ENCODE data around the gene PELI2.
A peak's percentile ranks its signal among the peaks of the same experiment; 100 is the strongest.

The PELI2 gene

DNA sequence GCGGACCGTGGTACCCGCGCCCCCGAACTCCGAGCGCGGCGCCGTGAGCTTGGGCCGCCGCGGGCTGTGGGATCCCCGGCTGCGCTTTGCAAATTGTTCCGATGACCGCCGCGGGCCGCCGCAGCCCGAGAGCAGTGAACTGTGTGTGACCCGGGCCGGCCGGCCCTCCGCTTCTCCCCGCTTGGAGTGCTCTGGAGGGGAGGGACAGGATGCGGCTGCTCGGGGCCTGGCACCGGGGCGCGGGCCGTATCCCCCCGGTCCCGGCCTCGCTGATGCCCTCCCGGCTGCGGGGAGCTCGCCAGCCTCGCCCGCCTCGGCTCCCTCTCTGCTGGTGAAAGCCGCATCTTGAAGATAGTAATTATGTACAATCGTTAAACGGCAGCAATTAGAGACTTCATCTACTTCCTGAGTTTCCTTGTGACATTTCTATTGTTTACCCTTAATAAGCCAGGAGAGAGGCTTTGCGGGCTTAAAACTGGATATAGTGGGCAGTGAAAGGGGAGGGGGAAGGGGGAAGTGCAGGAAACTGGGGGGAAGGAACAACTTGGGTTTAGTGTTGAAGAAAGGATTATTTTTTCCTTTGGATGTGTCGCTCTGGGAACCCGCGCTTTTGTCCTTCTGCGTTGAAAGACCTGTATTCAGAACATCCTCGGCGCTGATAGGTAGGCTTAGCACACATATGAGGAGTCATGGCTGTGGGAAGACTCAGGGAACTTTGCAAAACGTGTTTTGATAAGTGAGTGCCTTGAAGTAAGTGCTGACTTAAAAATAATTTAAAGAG lies 1.2 kb downstream of the PELI2 start:
- DNase-seq (ENCODE audit: low read depth in 2 of 2) = peak in 1 of 2 donors; percentile 6

DNA sequence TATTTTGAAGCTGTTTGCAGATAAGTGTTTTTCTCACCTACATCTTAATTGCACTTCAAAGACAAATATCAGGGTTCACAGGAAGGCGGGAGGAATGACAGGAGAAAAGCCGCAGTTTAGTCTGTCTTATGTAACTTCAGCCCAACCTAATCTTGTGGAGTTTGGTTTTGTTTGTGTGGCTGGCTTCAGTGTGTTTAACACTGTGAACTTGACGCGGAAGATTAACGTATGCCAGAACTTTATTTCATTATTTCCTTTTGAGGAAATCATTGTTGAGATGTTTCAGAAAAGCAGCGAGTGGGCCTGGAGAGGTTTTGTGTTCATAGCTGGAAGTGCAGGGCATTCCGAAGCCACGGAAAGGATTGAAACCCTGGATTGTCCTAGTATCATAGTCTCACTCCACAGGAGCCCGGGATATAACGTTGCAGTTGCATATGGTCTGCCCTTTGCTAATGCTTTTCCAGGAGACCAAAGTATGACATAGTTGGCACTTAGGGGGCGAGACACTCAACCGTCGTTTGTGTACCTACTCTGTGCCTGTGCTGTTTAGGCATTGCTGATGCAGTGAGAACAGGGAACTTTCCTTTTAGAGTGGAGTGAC lies 2.0 kb downstream of the PELI2 start:
- DNase-seq (ENCODE audit: low read depth in 2 of 2) = no peak

GRCh38 chr14:56121816-56122215 lies 3.6 kb downstream of the PELI2 start:
- no peak for DNase-seq (ENCODE audit: low read depth in 2 of 2)

DNA sequence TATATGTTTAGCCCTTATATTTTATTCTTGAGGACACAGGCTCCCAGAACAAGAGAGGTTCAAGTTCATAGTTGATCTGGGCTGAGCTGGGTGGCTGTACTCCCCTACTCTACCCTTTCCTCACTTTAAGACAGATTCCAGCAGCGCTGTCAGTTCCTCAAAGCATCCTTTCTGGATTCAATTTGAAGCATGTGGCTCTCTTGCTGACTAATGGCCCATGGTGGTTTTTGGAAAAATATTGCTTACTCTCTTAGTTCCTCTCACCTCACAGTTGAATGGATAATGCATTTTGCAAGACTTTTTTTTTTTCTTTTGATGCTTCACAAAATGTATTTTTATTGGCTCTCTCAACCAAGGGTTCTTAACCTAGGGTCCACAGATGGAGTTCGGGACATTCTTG lies 4.1 kb downstream of the PELI2 start:
- DNase-seq (ENCODE audit: low read depth in 2 of 2) = no peak

GRCh38 chr14:56124327-56124726 lies 6.1 kb downstream of the PELI2 start:
- DNase-seq (ENCODE audit: low read depth in 2 of 2) = no peak

DNA sequence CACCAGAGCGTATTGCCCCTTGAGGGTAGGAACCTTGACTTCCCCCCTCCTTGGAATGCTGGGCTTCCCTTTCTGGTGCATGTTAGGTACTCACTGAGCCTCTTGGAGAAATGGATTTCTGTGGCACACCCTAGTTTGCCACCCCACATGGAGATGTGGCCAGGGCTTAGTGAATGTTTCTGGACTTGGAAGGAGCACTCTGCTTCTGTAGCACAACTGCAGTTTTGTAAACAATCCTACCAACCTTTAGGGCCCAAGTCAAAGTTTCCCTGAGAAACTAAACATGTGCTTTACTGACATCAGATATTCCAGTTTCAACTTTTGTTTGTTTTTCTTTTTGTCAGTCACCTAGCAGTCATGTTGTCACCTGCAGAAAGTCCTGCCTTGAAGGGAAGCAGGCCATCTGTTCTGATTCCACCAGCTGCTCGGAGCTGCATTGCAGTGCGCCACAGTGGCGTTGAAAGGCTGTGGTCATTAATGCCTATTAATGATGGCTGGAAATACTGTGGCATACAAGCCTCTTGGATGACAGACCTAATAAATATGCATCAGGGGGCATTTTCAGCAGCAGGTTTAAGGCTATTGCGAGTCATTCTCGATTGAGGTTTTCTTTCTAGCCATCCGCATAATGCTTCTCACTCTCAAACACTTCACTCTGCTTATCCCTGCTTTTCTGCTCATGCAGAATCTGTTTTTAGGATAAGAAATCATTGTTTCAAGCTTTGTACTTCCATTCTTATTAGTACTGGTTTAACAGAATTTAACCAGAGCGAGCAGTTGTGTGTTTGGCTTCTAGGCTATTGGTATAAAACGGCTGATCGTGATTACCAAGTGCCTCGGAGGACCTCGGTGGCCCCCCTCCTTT lies 7.8 kb downstream of the PELI2 start:
- no peak for DNase-seq (ENCODE audit: low read depth in 2 of 2)

GRCh38 chr14:56126637-56126913 lies 8.4 kb downstream of the PELI2 start:
- no peak for DNase-seq (ENCODE audit: low read depth in 2 of 2)

- no peak for DNase-seq (ENCODE audit: low read depth in 2 of 2)
Observed at GRCh38 chr14:56127156-56127555, 8.9 kb downstream of the PELI2 start.

- no peak for DNase-seq (ENCODE audit: low read depth in 2 of 2)
Observed at GRCh38 chr14:56129092-56129491, 10.9 kb downstream of the PELI2 start.

- no peak for DNase-seq (ENCODE audit: low read depth in 2 of 2)
Observed at GRCh38 chr14:56129933-56130332, 11.7 kb downstream of the PELI2 start.

- no peak for DNase-seq (ENCODE audit: low read depth in 2 of 2)
Observed at GRCh38 chr14:56131004-56131864, 13.0 kb downstream of the PELI2 start.

DNA sequence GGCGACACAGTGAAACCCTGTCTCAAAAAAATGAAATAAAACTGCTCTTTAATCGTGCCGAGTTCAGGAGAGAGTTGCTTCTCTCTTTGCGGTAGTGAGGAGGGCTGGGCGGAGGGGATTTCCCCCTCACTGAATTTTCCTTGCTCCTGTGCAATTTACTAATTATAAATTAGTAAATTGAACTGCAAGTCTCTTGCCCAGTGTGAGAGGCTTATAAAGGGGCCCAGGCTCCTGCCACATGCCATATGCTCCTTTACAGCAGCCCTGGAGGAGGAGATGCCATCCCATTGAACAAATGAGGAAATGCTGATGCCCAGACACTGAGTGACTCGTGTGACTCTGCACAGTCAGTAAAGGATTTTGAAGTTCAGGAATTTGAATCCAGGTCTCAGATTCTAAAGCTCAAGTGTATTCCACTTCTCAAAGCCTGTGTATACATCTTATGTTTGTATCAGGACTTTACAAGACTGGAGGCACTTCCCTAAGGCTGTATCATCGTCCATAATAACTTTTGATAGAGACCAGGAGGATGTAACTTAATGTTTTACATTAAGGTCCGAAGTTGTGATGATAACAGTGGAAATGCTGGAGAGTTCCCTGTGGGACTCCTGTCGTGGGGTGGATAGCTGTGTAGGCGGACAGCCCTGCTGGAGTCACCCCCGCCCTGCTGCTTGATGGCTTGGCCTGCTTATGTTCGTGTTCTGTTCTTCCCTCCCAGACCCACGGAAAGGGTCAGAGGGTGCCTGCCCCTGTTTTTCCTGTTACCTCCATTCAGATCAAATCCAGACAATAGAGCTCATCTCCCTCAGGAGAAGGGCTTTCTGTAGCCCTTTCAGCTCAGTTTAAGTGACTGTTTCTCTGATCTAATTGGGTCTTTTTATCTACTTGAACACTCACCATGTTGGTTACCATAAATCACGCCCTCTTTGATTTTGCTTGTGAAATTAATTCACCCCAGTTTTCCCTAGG lies 13.9 kb downstream of the PELI2 start:
- DNase-seq (ENCODE audit: low read depth in 2 of 2) = no peak

DNA sequence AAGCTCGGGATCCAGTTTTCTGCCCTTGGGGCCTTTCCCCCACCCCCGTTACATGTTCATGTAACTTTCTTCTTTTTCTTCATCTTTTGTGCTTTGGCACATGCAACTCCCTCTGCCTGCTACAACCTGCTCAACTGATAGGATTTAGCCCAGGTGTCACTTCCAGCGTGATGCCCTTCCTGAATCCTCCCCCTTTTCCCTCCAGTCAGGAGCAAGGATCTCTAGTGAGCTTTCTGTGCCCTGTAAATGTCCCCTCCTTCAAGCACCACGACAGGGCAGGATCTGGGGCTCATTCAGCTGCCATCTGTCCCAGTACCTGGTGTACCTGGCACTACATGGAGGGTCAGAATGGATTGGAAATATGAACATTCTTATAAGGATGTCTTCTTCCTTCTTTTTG lies 15.3 kb downstream of the PELI2 start:
- no peak for DNase-seq (ENCODE audit: low read depth in 2 of 2)

- no peak for DNase-seq (ENCODE audit: low read depth in 2 of 2)
Observed at GRCh38 chr14:56135001-56135400, 16.8 kb downstream of the PELI2 start.

GRCh38 chr14:56135668-56136067 lies 17.5 kb downstream of the PELI2 start:
- no peak for DNase-seq (ENCODE audit: low read depth in 2 of 2)

GRCh38 chr14:56136571-56137452 lies 18.6 kb downstream of the PELI2 start:
- DNase-seq (ENCODE audit: low read depth in 2 of 2) = no peak

GRCh38 chr14:56137453-56137807 lies 19.2 kb downstream of the PELI2 start:
- no peak for DNase-seq (ENCODE audit: low read depth in 2 of 2)

- no peak for DNase-seq (ENCODE audit: low read depth in 2 of 2)
Observed at GRCh38 chr14:56137849-56138248, 19.6 kb downstream of the PELI2 start.

- no peak for DNase-seq (ENCODE audit: low read depth in 2 of 2)
Observed at GRCh38 chr14:56138928-56139327, 20.7 kb downstream of the PELI2 start.

DNA sequence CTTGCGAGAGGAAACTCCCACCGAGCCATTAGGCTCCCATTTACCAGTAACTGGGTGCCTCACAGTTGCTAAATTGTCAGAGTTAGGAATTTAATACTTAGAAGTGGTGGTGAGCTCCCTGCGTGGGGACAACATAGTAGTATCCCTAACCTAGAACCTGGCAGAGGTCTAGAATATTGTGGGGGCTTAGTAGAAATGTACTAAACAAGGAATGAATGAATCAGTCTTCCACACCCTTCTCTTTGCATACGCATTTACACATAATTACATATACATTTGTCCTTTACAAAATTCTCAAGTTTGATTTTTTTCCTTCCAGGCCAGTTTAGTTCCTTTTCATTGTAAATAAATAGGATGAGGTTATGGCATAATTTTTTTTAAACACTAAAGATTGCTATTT lies 24.1 kb downstream of the PELI2 start:
- no peak for DNase-seq (ENCODE audit: low read depth in 2 of 2)

Measured in stimulated activated CD8-positive, alpha-beta memory T cell treated with anti-CD3 and anti-CD28 coated beads, Interleukin-2, amount 100 ng/mL, for 1 hour (primary cell).